Tibial nerve (tissue), 4 donors: ENCODE measurements around the gene FMN1.

ENCODE experiments used
- EP300 ChIP-seq, 2 donors: sonication (generic); formaldehyde crosslinking; IDR thresholded peaks; one replicate each; pipeline ENCODE4 v1.6.1; 2017; ENCODE audit warnings: antibody characterized with exemption in 2 of 2, mild to moderate bottlenecking in 1 of 2
- POLR2A ChIP-seq, 2 donors: fragments of 450-650 bp; IDR thresholded peaks; one replicate each; pipeline ENCODE4 v1.6.1; 2017; ENCODE audit warnings: antibody characterized with exemption in 2 of 2, mild to moderate bottlenecking in 2 of 2, moderate library complexity in 2 of 2
- TF ChIP-seq, protein P1 (sequence below), 5 experiments: fragments of 200-600 bp in 3 of 5; fragments of 450-650 bp in 2 of 5; sonication (generic) in 3 of 5; IDR thresholded peaks; one replicate each; pipeline ENCODE4 v1.5.1; 2016 to 2019; ENCODE audit warnings: antibody characterized with exemption in 5 of 5, mild to moderate bottlenecking in 3 of 5, moderate library complexity in 2 of 5

- TF ChIP-seq, protein P1, sequence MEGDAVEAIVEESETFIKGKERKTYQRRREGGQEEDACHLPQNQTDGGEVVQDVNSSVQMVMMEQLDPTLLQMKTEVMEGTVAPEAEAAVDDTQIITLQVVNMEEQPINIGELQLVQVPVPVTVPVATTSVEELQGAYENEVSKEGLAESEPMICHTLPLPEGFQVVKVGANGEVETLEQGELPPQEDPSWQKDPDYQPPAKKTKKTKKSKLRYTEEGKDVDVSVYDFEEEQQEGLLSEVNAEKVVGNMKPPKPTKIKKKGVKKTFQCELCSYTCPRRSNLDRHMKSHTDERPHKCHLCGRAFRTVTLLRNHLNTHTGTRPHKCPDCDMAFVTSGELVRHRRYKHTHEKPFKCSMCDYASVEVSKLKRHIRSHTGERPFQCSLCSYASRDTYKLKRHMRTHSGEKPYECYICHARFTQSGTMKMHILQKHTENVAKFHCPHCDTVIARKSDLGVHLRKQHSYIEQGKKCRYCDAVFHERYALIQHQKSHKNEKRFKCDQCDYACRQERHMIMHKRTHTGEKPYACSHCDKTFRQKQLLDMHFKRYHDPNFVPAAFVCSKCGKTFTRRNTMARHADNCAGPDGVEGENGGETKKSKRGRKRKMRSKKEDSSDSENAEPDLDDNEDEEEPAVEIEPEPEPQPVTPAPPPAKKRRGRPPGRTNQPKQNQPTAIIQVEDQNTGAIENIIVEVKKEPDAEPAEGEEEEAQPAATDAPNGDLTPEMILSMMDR (IDR thresholded peaks at IDR 0.05): no peak
- TF ChIP-seq EP300 (IDR thresholded peaks at IDR 0.05) (no peak), POLR2A (IDR thresholded peaks at IDR 0.05) (no peak)
Observed at GRCh38 chr15:33198541-33198940, 4.0 kb upstream of the FMN1 start.
